D721Med (cell line): ENCODE results near the gene ACAP1.

ENCODE experiments used
- DNase-seq: peaks from one replicate; pipeline ENCODE4 v3.0.0; 2011; ENCODE audit warnings: low spot score; ENCODE audit not compliant: insufficient read length
- FAIRE-seq: peaks from 2 replicates; lab custom pipeline; 2011; peaks lifted over from hg19 to GRCh38; lab: Jason Lieb, UNC
- TF ChIP-seq, protein P1 (sequence below): IDR thresholded peaks from 2 replicates; pipeline ENCODE4 v1.5.1; 2012; ENCODE audit warnings: mild to moderate bottlenecking, control low read depth; ENCODE audit not compliant: insufficient read depth; ENCODE audit errors: missing control alignments

The ACAP1 gene, protein sequence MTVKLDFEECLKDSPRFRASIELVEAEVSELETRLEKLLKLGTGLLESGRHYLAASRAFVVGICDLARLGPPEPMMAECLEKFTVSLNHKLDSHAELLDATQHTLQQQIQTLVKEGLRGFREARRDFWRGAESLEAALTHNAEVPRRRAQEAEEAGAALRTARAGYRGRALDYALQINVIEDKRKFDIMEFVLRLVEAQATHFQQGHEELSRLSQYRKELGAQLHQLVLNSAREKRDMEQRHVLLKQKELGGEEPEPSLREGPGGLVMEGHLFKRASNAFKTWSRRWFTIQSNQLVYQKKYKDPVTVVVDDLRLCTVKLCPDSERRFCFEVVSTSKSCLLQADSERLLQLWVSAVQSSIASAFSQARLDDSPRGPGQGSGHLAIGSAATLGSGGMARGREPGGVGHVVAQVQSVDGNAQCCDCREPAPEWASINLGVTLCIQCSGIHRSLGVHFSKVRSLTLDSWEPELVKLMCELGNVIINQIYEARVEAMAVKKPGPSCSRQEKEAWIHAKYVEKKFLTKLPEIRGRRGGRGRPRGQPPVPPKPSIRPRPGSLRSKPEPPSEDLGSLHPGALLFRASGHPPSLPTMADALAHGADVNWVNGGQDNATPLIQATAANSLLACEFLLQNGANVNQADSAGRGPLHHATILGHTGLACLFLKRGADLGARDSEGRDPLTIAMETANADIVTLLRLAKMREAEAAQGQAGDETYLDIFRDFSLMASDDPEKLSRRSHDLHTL

DNA sequence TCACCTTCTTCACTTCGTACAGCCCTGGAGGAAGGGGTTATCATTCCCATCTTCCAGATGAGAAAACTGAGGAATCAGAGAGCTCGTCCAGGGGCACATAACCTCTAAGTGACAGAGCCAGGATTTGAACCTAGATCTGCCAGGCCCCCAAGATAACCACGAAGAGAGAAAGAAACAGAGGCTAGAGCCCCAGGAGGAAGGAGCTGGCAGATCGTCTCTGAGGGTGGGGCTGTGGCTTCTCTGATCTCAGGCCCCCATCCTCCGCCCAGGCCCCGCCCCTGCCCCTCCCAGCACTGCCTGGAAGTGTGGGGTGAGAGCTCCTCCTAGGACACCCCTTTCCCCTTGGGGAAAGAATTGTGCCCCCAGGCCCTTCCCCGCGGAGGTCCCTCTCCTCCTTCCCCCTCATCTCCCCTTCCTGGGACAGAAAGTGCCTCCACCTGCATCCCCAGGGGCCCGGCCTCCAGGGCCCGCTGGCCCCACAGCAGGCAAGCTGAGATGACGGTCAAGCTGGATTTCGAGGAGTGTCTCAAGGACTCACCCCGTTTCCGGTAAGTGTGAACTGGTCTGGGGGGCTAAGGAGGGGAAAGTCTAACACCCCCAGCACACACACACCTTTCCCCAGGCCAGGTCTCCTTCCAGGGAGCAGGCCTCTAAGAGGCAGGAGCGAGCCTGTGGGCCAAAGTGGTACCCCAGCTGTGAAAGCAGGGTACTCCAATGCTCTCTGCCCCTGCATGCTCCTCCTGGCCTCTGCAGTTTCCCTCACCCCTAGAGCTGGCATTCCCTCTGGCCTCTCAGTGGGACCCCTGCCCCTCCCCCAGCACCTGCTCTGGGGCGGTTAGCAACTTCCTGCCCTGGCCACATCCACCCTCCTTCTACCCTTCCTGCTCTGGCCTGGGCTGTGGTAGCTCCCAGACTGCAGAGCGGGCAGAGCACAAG, at the start of gene ACAP1:
ACAP1 (plus strand) TSS at position 290 of the 936 bp plus-strand sequence; CDS start at position 496, 206 bp downstream.
- TF ChIP-seq, protein P1, sequence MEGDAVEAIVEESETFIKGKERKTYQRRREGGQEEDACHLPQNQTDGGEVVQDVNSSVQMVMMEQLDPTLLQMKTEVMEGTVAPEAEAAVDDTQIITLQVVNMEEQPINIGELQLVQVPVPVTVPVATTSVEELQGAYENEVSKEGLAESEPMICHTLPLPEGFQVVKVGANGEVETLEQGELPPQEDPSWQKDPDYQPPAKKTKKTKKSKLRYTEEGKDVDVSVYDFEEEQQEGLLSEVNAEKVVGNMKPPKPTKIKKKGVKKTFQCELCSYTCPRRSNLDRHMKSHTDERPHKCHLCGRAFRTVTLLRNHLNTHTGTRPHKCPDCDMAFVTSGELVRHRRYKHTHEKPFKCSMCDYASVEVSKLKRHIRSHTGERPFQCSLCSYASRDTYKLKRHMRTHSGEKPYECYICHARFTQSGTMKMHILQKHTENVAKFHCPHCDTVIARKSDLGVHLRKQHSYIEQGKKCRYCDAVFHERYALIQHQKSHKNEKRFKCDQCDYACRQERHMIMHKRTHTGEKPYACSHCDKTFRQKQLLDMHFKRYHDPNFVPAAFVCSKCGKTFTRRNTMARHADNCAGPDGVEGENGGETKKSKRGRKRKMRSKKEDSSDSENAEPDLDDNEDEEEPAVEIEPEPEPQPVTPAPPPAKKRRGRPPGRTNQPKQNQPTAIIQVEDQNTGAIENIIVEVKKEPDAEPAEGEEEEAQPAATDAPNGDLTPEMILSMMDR = no peak
- DNase-seq = no peak
- no peak for FAIRE-seq

DNA sequence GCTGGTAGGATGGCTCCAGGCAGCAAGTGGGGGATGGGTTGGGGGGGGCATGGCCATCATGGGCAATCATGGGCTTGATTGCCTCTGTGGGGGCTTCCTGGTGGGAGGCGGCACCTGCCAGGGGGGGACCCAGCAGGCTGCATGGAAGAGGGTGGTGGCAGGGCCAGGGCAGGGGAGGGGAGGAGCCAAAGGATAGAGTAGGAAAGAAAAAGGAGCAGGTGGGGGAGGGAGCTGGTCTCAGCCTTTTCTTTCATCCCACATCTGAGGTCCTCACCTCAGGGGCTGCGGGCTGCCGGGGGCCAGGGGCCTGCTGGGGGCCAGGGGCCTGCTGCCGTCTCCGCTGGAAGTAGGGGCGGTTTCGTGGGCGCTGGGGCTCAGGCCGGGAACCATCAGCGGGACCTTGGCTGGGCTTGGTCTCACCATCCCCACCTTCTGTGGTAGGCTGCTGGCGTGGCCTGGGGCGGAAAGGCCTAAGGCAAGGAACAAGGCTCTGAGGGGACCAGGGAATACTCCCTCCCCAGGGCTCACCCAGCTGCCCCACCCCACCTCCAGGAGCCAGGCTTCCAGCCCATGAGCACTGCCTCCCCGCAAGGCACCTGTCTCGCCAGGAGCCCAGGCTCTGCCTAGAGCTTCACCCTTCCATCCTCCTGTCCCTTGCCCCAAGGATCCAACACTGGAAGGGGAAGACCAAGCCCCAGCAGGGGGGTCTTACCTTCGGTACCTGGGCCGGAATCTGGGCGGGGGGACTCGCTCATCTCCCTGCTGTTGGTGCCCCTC, 46.9 kb upstream of the ACAP1 start:
- no peak for FAIRE-seq
- TF ChIP-seq, protein P1 = no peak
- peak; percentile 19 for DNase-seq

DNA sequence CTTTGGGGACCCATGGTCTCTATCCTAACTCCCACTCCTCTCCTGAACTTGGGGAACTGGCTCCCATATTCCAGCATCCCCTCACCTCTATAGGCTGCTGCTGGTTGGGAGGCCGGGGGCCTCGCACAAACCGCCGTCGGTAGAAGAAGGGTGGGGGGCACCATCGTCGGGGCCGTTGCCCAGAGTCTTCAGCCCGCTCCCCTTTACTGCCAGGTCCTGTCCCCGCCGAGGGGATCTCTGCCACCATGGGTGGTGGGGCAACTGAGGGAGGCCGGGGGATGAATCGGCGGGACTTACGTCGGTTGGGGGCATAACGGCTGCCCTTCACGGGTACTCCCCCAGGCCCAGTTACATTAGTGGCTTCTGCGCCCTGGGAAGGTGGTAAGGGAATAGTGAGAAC, 46.2 kb upstream of the ACAP1 start:
- TF ChIP-seq, protein P1 = no peak
- no peak for FAIRE-seq
- DNase-seq = peak; percentile 6

DNA sequence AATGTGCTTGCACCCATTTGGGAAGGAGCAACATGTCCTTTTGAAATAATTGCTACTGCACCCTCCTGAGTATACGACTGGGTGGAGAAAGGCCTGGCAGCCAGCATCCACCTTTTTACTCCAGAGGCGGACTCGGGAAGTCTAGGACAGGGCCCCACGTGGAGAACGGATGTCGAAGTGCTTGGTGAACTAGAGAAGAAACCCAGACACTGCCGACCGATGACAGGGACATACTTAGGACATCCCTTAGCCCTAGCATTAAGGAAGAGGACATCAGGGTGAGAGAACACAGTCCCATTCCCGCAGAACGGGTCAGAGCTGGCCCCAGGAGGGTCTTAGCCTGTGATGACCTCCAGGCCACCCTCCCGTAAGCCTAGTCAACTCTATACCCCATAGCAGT, 45.6 kb upstream of the ACAP1 start:
- FAIRE-seq (no peak), DNase-seq (no peak)
- TF ChIP-seq, protein P1 = no peak

DNA sequence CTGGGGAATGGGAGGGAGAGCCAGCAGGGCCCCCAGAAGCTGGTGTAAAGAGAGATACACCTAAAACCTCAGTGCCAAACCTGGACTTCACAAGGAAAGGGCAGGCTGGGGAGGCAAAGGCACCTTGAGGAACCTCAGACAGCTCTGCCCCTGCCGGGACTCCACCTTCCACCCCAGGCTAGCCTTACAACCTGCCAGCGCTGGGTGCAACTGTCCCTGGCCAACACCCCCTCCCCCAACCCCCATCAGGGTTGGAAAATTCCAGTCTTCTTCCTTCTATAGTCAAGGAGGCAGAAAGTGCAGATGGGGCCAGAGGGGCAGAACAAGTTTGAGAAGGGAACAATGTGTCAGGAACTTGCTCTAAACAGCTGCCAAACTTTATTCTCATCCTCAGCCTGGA, 44.1 kb upstream of the ACAP1 start:
- TF ChIP-seq, protein P1 = no peak
- FAIRE-seq (no peak), DNase-seq (no peak)

DNA sequence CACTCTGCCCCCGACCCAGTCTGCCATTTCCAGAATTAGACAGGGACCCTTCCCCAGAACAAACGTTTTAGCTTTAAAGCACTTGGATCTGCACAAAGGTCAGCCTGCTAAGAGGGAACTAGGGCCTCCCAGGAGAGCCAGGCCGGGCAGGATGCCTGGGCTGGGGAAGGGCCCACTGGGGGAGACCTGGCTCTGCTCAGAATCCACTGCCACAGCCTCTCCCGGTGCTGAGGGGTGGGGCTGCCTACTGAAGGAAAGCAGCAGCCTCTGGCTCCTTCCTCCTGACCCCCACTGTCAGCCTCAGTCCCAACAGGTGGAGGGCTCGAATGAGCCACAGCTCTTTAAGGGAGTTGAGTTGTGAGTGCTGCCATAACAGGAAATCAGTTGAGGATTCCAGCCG, 43.6 kb upstream of the ACAP1 start:
- FAIRE-seq (no peak), DNase-seq (peak; percentile 15)
- TF ChIP-seq, protein P1 = no peak
